C4-2B (cell line): ENCODE data around the gene SLC6A1.

Experiments
- H3K27ac ChIP-seq: fragments of 450-650 bp; 2 replicates; pipeline ENCODE4 v1.5.1; 2017
- CTCF ChIP-seq: fragments of 450-650 bp; conservative IDR thresholded peaks from 2 replicates; pipeline ENCODE4 v1.5.1; 2017; ENCODE audit warnings: mild to moderate bottlenecking
- ZFX ChIP-seq: fragments of 450-650 bp; IDR thresholded peaks from 2 replicates; pipeline ENCODE4 v1.6.1; 2017

Gene SLC6A1

DNA sequence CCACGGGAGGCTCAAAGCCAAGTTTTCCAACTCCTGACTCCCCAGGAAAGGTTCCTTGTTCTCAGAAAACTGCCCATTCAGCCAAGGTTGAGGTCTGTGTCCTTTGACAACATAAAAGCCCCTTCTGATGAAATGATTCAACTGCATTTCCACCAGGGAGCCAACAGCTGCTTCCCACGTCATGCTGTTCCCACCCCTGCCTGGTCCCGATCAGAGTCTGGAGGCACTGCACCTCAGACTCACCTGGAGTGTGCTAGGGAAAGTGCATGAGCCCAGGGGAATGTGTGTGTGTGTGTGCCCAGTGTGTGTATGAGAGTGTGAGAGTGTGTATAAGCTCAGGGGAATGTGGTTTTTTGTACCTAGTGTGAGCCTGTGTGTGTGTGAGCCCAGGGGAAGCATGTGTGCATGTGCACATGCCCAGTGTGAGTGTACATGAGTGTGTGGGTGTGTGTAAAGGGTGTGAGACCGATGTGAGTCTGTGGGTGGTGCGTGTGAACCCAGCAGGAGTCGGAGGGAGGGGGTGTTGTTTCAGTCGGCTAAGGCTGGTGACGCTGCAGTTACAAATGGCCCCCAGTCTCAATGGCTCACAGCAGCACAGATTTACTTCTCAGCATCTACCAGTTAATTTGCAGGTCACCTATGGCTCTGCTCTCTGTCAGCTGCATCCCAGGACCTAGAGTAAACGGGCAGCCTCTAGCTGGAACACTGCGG is 20.3 kb upstream of the SLC6A1 start:
- no peak overlapping the region for H3K27ac ChIP-seq
- TF ChIP-seq ZFX (no peak), CTCF (no peak)

DNA sequence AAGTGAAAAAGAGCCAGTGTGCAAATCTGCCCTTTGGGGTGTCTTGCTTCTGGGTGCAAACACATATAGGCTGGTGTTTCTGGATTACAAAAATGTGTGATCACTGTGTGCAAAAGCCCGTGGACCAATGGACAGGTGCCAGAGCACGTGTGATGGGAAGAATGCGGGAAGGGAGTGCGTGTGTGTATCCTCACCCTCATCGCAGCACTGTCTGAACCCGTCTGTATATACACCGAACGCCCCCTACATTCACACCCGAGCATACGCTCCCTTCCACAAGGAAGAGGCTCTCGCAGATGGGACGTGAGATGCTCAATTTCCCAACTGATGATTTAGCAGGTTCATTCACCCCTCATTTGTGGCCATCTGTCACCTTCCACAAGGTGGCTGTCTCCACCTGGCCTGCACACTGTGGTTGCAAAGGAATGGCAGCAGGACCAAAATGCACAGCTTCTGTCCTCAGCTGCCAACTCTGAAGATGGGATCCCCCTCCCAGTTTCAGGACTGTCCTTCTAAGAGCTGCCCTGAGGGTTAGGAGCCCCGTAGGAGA is 19.4 kb upstream of the SLC6A1 start:
- TF ChIP-seq ZFX: no peak
- no peak for TF ChIP-seq CTCF
- H3K27ac ChIP-seq: no peak overlapping the region

GRCh38 chr3:10974131-10974530 is 18.4 kb upstream of the SLC6A1 start:
- TF ChIP-seq ZFX (no peak), CTCF (no peak)
- no peak overlapping the region for H3K27ac ChIP-seq

GRCh38 chr3:10974746-10975375 is 17.7 kb upstream of the SLC6A1 start:
- TF ChIP-seq CTCF (no peak), ZFX (no peak)
- H3K27ac ChIP-seq: no peak overlapping the region

GRCh38 chr3:10975695-10976234 is 16.8 kb upstream of the SLC6A1 start:
- H3K27ac ChIP-seq: no peak overlapping the region
- no peak for TF ChIP-seq CTCF
- no peak for TF ChIP-seq ZFX

GRCh38 chr3:10976770-10977169 is 15.8 kb upstream of the SLC6A1 start:
- no peak for TF ChIP-seq CTCF
- no peak for TF ChIP-seq ZFX
- H3K27ac ChIP-seq: no peak overlapping the region

- H3K27ac ChIP-seq: no peak overlapping the region
- TF ChIP-seq CTCF: no peak
Observed at GRCh38 chr3:10977892-10978510, 14.5 kb upstream of the SLC6A1 start.
